ENCODE measurements around the gene RFPL1. TPM values are rescaled to one million over a fixed set of nuclear protein-coding genes. Genes with fewer than 3 reads are reported as not detected.
A peak's percentile ranks its signal among the peaks of the same experiment; 100 is the strongest.

Gene RFPL1
- total RNA-seq, 4 donors from 2014 or later = not detected

GRCh38 chr22:29470159-29470855, 31.9 kb downstream of the RFPL1 start:
- peak in 1 of 2 donors; percentile 29 for DNase-seq
- Histone ChIP-seq H3K9me3 (no peaks in the 10 kb centered on the region), H3K27ac (no peak overlapping the region), H3K27me3 (no peaks in the 10 kb centered on the region), H3K36me3 (no peaks in the 10 kb centered on the region), H3K4me3 (no peak overlapping the region), H3K4me1 (no peaks in the 10 kb centered on the region)
- TF ChIP-seq CTCF (IDR thresholded peaks at IDR 0.05) (peak; percentile 31 to 38 (median 36)), POLR2A (IDR thresholded peaks at IDR 0.05) (no peak)
- intact Hi-C loops (cut with DNase I; ENCODE audit: low total_unique reads) = no loop called here

GRCh38 chr22:29473001-29473400, 34.6 kb downstream of the RFPL1 start:
- DNase-seq = no peak
- Histone ChIP-seq H3K27me3 (no peaks in the 10 kb centered on the region), H3K4me1 (no peaks in the 10 kb centered on the region), H3K4me3 (no peak overlapping the region), H3K36me3 (no peaks in the 10 kb centered on the region), H3K27ac (no peak overlapping the region), H3K9me3 (no peaks in the 10 kb centered on the region)
- intact Hi-C loops (cut with DNase I; ENCODE audit: low total_unique reads) = no loop called here
- TF ChIP-seq POLR2A (IDR thresholded peaks at IDR 0.05) (no peak), CTCF (IDR thresholded peaks at IDR 0.05) (no peak)

- TF ChIP-seq CTCF (IDR thresholded peaks at IDR 0.05) = no peak
- no peak for TF ChIP-seq POLR2A (IDR thresholded peaks at IDR 0.05)
- Histone ChIP-seq H3K4me3 (no peak overlapping the region), H3K9me3 (no peaks in the 10 kb centered on the region), H3K27ac (no peak overlapping the region), H3K36me3 (no peaks in the 10 kb centered on the region), H3K27me3 (peaks cover 12 to 14% of the 10 kb centered on the region in 2 donors), H3K4me1 (peaks cover 0 to 8% of the 10 kb centered on the region in 2 donors)
- intact Hi-C loops (cut with DNase I; ENCODE audit: low total_unique reads) = no loop called here
- no peak for DNase-seq
These were observed 37.2 kb downstream of the RFPL1 start for GRCh38 chr22:29475550-29475949.

GRCh38 chr22:29476116-29476515, 37.7 kb downstream of the RFPL1 start:
- Histone ChIP-seq H3K9me3 (no peaks in the 10 kb centered on the region), H3K4me3 (no peak overlapping the region), H3K36me3 (no peaks in the 10 kb centered on the region), H3K27me3 (peaks cover 13 to 14% of the 10 kb centered on the region in 2 donors), H3K4me1 (peaks cover 0 to 13% of the 10 kb centered on the region in 2 donors), H3K27ac (no peak overlapping the region)
- TF ChIP-seq POLR2A (IDR thresholded peaks at IDR 0.05) = no peak
- TF ChIP-seq CTCF (IDR thresholded peaks at IDR 0.05) = no peak
- DNase-seq = no peak
- intact Hi-C loops (cut with DNase I; ENCODE audit: low total_unique reads) = no loop called here

- intact Hi-C loops (cut with DNase I; ENCODE audit: low total_unique reads) = no loop called here
- Histone ChIP-seq H3K27ac (no peak overlapping the region), H3K36me3 (no peaks in the 10 kb centered on the region), H3K4me1 (peaks cover 0 to 13% of the 10 kb centered on the region in 2 donors), H3K4me3 (no peak overlapping the region), H3K9me3 (no peaks in the 10 kb centered on the region), H3K27me3 (peaks cover 13 to 30% of the 10 kb centered on the region in 2 donors)
- no peak for TF ChIP-seq CTCF (IDR thresholded peaks at IDR 0.05)
- no peak for TF ChIP-seq POLR2A (IDR thresholded peaks at IDR 0.05)
- DNase-seq = no peak
These were observed 39.4 kb downstream of the RFPL1 start for GRCh38 chr22:29477723-29478318.

Measured in uterus (tissue), 4 donors.